HG03039 (cell line): ENCODE results near the gene PCP4L1.
A peak's percentile ranks its signal among the peaks of the same experiment; 100 is the strongest.
"Not testable (repeated sequence)": the region's sequence is repeated elsewhere in the genome, so short reads cannot be mapped to it uniquely, and the experiment has no call there.

Experiments used
- ATAC-seq: cut with Tn5 transposase; IDR thresholded peaks from one replicate; pipeline ENCODE4 v1.9.1; 2021; ENCODE audit warnings: mild to moderate bottlenecking, moderate library complexity; ENCODE audit not compliant: unreplicated experiment

PCP4L1 gene

DNA sequence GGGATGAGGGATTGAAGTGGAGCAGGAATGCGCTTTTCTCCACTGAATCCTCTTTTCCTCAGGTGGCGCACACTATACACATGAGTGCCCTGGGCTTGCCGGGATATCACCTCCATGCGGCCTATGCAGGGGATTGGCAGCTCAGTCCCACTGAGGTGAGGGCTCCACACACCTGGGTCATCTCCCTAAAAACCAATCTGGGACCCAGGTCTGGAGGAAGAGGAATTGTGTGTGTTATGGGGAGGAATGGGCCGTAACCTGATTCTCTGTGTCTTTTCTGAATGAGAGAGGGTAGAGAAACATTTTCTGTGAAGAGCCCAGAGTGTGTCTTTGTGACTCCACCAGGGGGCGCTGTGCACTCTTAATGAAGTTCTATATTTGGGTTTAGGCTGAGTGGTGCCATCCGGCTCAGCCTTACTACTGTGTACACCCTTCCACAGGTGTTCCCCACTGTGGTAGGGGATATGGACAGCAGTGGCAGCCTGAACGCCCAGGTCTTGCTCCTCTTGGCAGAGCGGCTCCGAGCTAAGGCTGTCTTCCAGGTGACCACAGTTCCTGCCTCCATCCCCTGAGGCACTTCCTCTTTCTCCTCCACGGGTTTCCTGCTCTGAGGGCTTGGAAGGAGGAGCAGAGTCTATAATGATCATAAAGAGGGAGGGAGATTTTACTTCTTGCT is 31.2 kb upstream of the PCP4L1 start:
- ATAC-seq, result peak; percentile 31

DNA sequence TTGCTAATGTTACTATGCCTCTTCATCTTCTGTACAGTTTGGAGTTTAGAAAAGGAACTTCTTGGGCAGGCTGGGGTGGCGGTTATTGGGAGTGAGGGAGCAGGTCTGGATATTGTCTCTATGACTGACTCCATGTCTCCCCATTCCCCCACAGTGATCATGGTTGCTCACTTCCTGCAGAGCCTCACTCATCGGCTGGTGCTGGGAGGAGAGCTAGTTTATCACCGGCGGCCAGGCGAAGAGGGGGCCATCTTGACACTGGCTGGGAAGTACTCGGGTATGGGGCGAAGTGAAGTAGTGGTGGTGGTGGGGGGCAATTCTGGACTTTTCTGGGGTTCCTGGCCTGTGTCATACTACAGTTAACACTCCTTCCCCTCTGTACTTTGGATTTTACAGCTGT is 30.5 kb upstream of the PCP4L1 start:
- no peak for ATAC-seq

DNA sequence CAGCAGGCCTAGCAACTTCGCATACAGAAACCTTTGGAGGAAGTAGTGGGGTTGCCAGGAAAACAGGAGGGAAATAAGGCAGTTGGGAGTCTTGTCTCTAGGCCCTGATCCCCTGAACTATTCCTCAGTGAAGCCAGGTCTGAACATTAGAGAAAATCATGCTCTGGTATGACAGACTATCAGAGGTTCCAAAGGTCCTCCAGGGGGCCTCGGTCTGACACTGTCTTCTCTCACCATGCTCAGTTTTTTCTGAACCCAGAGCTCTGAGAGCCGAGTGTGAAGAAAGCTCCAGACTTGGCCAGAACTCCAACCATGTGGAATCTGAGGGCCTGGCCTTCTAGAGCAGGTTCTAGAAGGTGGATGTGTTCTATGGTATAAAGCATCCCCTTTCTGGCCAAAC is 28.6 kb upstream of the PCP4L1 start:
- no peak for ATAC-seq

DNA sequence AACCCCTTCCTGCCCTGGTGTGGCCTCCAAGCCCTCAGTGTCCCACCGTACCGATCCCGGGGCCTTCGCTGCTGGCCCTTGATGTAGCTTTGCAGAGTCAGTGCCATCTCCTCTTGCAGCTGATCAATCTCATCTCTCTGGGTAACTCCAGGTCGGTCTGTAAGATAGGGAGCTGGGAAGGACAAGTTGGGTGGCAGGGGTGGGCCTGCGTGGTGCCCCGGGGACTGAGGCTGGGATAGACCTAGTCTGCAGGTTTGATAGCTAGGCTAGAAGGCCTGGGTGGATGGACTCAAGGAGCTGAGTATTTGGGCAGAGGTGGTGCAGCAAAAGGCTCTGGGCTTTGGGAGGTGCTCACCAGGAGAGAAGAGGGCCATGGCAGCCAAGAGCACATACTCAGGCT is 27.8 kb upstream of the PCP4L1 start:
- ATAC-seq, result no peak

DNA sequence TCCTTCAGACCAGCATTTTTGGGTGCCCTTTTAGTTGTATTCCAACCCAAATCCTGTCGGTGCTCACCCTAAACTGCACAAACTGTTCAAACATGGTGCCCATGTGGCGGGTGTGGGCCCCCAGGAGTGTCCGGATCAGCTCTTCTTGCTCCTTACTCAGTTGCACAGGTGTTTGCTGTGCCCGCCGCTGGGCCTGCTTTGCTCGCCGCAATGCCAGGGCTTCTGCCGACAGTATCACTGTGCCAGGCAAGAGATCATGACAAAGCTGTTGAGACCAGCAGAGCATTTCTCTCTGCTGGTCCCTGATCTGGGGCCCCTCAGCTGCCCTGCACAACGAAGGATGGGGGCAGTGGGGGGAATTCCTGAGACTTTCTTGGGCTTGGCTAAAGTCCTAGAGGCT is 25.4 kb upstream of the PCP4L1 start:
- ATAC-seq, result no peak

DNA sequence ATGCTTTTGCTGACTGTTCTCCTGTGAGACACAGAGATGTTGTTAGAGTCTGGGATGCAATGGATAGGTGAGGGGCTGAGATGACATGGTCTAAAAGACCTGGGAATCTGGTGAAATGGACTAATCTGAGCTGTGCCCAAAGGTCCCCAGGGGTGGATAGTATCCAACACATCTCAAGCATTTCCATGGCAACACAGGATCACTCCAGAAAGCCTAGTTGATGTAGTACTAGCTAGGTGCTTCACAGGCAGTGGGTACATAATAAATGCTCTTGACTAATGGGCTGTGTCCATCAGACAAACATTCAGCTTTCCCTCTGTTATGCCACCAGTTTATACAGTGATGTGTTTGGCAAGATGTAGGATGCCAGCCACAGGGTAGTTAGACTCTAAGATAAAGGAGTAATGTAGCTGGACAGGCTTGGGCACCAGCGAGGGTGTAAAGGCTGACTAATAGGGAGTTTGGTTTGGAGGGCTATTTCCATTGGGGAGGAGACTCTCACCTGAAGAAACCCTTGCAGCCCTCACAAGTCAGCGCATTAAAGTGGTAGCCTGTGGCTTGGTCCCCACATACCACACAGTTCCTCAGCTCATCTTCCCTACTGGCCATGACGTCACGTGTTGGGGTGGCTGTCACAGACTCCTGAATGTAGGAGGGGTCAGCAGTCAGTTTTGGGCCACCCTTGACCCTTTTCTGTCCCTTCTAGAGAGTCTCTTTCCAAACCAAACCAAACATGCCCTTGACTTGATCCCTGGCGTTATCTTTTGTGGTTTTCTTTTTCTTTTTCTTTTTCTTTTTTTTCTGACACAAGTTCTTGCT is 22.4 kb upstream of the PCP4L1 start:
- no peak for ATAC-seq

DNA sequence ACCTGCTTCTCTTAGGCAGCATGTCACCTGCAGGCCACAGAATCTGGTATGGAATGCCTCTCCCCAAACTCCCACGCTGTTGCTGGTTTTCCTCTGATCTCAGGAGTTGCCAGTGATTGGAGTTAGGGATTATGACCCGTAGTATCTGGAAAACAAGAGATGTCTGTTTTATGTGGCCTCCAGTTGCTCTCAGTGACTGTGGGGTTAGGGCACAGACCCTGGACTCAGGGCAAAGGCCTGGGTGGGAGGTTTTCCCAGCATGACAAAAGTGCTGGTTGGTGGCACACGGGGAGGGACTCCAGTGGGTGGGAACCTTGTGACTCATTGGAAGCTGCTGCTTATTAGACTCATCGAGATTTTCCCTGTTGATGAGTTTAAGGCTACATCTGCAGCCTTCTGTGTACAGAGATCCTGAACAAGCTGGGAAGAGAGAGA is 20.5 kb upstream of the PCP4L1 start, which contains the start of gene NR1I3:
Gene NR1I3 (minus strand): TSS at position 165 of the 435 bp plus-strand sequence. CDS start 1,638 bp downstream, outside the sequence.
- ATAC-seq, result no peak

DNA sequence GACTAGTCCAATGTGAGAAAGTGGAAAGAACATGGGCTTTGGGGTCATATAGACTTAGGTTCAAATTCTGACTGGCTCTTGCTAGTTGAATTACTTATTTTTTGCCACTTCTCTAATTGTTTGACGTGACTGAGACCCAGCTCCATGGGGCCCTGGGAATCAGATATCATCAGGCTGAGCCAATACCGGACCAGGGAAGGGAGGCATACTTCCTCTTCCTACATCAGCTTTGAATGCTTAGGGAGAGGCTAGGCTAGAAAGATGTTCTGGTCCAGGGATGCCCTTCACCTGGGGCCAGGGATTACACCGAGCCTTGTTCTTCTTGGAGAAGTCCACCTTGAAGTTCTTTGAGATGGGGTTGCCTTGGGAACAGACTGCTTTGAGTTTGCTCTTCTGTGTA is 16.9 kb upstream of the PCP4L1 start:
- ATAC-seq, result no peak

DNA sequence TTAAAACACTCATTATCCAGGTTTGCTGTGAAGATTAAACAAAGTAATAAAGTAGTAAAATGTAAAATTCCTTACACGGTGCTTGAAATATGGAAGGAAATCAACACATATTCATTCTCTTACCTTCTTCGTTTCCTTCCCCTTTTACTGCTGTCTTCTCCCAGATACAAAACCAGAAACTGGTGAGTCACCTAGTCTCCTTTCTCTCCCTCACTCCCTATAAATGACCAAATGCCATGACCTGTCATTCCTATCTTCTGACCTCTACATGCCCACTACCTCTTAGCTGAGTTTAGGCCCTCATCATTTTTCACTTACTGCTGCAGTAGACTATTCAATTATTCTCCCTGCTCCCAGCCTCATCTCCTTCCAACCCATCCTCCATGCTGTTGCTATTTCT is 16.2 kb upstream of the PCP4L1 start:
- no peak for ATAC-seq

DNA sequence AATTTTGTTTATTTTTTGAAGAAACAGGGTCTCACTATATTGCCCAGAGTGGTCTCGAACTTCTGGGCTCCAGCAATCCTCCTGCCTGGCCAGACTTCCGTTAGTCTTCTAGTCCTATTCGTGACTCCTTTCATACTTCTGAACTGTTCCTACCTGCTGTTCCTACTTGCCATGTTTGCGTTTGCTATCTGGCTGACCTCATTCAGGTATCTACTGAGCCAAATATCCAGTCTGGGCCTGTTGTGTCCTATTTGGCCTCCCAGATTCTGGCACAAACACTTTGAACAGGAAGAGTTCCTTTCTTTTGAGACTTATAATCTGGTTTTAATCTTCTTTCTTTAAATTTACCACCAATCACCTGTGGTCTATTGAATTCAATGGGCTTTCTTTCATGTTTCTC is 13.7 kb upstream of the PCP4L1 start:
- ATAC-seq, result no peak

DNA sequence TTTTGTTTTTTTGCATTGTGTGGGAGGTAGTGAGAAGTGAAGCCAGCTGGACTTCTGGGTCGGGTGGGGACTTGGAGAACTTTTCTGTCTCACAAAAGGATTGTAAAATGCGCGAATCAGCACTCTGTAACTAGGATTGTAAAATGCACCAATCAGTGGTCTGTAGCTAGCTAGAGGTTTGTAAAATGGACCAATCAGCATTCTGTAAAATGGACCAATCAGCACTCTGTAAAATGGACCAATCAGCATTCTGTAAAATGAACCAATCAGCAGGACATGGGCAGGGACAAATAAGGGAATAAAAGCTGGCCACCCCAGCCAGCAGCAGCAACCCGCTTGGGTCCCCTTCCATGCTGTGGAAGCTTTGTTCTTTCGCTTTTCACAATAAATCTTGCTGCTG is 8.4 kb upstream of the PCP4L1 start:
- ATAC-seq, result not testable (repeated sequence)

DNA sequence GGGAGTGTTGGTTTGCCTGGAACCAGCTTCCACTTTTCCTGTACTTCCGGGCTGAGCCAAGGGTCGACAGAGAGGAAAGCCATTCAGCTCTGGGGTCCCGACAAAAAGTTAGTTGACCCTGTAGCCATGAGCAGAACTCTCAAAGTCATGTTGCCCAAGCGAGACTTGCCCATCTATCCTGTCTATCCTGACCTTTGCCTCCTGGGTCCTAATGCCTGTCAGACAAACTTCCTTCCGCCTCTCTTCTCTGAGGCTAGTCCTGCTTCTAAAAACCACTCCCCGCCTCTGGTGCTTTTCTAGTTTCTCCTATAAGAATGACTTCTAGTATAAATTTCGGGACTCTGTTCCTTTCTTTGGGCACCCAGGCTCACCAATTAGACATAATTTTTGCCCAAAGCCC is 7.7 kb upstream of the PCP4L1 start:
- ATAC-seq, result no peak

DNA sequence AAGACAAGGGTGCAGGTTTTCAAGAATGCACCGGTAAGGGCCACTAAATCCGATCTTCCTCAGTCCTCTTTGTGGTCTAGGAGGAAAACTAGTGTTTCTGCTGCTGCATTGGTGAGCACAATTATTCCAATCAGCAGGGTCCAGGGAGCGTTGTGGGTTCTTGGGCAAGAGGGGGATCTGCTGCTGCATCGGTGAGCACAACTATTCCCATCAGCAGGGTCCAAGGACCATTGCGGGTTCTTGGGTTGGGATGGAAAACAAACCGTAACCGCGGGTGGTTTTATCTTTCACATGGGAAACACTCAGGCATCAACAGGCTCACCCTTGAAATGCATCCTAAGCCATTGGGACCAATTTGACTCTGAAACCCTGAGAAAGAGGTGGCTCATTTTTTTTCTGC is 7.0 kb upstream of the PCP4L1 start:
- no peak for ATAC-seq

DNA sequence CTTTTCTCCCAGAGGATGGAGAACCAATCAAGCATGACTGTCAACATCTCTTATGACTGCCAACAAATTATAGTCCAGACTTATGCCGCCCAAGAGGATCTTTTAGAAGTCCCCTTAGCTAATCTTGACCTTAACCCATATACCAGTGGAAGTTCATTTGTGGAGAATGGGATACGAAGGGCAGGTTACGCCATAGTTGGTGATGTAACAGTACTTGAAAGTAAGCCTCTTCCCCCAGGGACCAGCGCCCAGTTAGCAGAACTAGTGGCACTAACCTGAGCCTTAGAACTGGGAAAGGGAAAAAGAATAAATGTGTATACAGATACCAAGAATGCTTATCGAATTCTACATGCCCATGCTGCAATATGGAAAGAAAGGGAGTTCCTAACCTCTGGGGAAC is 3.2 kb upstream of the PCP4L1 start:
- not testable (repeated sequence) for ATAC-seq

DNA sequence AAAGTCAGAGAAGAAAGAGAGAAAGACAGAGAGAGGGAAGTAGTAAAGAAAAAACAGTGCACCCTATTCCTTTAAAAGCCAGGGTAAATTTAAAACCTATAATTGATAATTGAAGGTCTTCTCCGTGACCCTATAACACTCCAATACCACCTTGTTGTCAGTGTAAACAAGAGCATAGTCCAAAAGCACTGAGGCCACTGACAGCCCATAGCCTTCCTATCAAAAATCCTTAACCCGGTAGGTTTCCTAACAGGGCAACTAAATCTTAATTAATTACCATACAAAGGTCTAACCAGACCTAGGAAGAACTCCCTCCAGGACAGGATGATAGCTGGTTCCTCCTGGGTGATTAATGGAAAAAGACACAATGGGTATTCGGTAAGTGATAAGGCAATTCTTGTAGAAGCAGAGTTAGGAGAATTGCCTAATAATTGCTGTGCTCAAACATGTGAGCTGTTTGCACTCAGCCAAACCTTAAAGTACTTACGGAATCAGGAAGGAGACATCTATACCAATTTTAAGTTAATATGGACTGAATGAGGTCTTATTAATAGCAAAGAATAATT is 2.5 kb upstream of the PCP4L1 start:
- not testable (repeated sequence) for ATAC-seq

DNA sequence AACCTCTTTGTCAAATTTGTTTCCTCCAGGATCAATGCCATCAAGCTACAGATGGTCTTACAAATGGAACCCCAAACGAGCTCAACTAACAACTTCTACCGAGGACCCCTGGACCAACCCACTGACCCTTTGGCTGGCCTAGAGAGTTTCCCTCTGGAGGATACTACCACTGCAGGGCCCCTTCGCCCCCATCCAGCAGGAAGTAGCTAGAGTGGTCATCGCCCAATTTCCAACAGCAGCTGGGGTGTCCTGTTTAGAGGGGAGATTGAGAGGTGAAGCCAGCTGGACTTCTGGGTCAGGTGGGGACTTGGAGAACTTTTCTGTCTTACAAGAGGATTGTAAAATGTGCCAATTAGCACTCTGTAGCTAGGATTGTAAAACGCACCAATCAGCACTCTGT is 1.4 kb upstream of the PCP4L1 start:
- ATAC-seq, result not testable (repeated sequence)

DNA sequence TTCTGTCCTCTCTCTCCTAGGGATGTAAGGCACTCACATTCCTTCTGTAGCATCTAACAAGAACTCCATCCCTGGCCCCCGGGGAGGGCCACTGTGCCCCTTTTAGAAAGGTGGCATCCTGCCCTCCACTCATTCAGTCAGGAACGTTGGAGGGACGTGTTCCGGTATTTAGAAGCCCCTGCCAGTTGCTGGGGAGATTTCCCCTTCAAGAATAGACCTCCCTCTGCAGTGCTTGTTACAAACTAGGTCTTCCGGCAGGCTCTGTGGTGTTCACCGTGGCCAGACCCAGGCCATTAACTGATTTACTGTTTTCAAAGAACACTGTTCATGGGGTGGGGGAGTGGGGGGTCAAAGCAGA is 779 bp downstream of the PCP4L1 start:
- ATAC-seq, result no peak

DNA sequence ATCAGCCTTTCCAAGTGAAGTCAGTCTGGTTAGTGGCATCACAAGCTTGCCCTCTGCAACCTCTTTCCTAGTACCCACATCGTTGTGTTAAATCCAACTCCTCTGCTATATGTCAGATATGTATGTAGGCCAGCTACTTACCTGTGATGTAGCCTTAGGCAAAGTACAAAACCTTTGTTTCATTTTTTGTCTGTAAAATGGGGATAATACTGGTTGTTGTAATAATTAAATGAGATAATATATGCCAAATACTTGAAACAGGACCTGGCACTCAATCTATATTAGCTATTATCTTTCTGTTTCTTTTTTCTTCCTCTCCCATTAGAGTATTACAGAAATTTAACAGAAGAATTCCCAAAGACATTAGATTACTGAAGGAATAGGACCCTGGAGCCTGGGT is 1.2 kb downstream of the PCP4L1 start:
- ATAC-seq, result no peak

DNA sequence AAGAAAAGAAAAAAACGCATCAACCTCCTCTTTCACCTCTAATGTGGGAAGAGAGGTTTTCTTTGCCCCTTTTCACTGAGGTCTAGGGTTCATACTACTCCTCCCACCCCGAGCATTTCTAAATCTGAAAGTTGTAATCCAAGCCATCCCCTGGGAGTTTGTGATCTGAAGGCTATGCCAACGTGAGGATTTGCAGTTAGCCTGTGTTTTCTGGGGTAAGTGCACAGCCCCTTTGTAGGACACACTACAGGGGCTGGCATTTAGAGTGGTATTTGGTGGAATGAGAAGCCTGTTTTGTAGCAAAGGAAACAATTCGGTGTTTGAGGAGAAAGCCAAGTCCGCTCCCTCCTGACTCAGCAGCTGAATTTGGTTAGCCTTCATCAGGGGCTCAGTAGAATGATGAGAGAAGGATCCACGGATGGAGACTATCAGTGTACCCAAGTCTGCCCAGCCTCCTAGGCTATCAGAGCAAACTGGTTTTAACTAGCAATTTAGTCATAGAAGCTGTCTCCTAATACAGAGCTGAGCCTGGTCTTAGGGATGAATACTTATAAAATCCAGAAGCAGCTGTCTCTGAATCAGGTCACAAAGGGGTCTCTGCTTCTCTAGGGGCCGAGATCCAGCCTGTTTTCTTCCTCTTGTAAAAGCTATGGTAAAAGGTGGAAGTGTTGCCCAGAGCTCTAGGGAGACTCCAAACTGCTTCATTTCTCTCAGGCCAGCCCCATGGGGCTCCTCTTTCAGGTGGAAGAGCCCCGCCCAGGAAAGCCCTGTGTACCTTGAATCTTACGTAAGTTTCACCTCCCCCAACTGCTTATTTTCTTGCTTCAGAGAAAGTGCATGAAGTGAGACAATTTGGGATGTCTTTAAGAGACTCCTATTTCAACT is 2.1 kb downstream of the PCP4L1 start:
- ATAC-seq, result no peak

DNA sequence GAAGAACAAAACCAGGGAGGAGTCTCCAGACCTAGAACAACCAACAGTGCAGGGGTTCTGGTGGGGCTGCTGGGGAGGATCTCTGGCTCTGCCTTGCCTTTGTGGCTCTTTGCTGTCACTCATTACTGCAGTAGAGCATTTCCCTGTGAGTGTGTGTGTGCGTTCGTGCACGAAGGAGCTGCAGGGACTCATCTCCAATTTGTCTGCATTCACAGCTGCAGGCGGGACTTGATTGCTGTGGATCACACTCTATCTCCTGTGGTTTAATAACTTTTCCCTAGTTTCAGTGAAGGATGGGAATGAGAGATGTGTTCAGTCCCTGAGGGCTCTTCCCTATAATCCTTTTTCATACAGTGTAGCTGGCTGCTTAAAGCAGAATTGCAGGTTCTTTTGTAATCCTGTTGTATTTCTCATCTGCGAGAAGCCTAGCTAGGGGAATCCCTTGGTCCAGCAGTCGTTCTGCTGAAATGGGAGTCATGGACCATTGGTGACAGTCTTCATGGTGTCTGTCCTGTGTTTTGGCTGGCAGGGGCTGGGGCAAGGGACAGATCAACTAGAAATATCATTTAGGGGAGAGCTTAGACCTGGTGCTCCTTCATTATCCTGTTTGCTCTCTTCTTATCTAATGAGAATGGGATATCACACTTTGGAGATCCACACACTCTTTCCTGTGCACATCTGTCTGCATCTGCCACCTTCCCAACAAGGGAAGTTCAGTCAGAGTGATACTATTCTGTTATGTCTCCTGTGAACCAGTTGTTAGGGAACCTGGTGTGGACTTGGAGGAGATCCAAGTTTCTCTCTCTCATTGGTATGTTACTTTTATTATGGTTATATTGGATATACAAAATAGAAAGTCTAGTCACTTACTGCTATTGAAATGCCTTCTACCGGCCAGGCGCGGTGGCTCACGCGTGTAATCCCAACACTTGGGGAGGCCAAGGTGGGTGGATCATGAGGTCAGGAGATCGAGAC is 3.0 kb downstream of the PCP4L1 start:
- ATAC-seq, result no peak
